AG09309 (cell line): Measurements from ENCODE around the gene C5orf58.

Source experiments
- DNase-seq: peaks from one replicate; pipeline ENCODE4 v3.0.0-alpha.2; 2010; ENCODE audit warnings: low read depth
- H3K4me3 ChIP-seq: 2 replicates; pipeline ENCODE4 v1.5.1; 2011; ENCODE audit warnings: mild to moderate bottlenecking, low read depth, low read length, moderate library complexity; ENCODE audit not compliant: control insufficient read depth
- TF ChIP-seq, protein P1 (sequence below): IDR thresholded peaks from 2 replicates; pipeline ENCODE4 v1.5.1; 2011; ENCODE audit warnings: mild to moderate bottlenecking, low read depth, low read length, inconsistent platforms; ENCODE audit not compliant: insufficient read depth, control insufficient read depth; ENCODE audit errors: missing control alignments

The C5orf58 gene

DNA sequence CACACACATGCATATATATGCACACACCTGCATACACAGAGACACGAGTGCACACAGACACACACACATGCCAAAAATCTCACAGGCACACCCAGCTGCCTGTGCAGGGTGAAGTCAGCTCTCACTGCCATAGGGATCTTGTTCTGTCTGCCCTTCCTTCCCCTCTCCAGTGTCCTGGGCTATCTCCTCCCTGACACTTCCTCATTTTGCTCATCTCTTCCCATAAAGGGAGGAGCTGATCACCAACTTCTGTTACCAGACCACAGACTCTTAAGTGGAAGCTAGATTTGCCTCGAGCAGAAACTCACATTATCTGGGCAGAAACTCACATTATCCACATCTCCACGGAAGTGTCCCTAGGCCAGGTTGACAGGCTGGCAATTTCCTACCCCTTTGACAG is 36.1 kb downstream of the C5orf58 start:
- TF ChIP-seq, protein P1, sequence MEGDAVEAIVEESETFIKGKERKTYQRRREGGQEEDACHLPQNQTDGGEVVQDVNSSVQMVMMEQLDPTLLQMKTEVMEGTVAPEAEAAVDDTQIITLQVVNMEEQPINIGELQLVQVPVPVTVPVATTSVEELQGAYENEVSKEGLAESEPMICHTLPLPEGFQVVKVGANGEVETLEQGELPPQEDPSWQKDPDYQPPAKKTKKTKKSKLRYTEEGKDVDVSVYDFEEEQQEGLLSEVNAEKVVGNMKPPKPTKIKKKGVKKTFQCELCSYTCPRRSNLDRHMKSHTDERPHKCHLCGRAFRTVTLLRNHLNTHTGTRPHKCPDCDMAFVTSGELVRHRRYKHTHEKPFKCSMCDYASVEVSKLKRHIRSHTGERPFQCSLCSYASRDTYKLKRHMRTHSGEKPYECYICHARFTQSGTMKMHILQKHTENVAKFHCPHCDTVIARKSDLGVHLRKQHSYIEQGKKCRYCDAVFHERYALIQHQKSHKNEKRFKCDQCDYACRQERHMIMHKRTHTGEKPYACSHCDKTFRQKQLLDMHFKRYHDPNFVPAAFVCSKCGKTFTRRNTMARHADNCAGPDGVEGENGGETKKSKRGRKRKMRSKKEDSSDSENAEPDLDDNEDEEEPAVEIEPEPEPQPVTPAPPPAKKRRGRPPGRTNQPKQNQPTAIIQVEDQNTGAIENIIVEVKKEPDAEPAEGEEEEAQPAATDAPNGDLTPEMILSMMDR = no peak
- DNase-seq = no peak
- no peak overlapping the region for H3K4me3 ChIP-seq

DNA sequence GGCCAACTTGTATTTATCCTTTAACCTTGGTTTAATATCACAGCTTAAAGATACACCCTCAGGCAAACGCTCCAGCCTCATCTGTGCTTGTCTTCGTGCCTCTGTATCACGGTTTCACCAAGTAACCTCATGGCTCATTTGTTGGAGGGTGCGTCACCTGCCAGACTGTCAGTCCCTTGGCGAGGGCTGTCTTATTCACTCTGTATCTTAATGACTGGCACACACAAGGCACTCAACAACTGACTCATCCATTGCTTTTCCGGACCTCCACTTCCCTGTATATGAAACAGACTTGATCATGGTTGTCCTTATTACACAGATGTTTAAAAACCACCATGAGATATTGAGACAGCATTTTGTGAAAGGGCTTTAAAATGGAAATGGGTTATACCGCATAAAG is 36.8 kb downstream of the C5orf58 start:
- TF ChIP-seq, protein P1 = no peak
- DNase-seq = no peak
- H3K4me3 ChIP-seq = no peak overlapping the region

DNA sequence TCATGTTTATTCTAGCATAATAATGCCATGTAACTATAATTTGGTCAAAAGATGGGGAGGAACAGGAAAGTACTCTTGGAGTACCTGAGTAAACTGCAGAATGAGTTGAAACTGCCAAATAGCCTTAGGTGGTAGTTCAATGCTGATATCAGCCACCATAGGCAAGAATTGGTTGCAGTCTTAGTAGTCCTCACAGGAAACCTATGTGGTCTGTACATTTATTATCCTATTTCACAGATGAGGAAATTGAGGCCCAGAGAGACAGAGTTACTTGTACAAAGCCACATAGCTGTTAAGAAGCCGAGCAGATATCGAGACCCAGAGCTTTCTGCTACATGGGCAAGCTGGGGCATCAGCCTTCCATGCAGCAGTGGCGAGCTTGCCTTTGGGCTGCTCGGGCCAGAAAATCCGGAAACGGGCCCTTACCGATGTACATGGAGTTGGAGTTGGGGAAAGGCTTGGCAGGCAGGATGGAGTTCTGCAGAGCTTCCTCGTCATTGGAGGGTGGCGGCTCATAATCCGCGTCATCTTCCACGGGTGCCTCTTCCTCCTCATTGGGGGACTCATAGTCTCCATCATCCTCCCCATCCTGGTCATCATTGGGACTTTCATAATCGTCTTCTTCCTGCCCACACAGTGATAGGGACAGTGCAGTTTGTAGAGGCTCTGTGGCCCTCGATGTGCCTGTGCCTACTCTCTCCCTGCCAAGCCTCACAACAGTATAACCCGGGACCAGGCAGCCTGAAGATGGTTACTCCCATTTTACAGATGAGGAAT is 37.7 kb downstream of the C5orf58 start:
- TF ChIP-seq, protein P1 = no peak
- no peak overlapping the region for H3K4me3 ChIP-seq
- DNase-seq = no peak

DNA sequence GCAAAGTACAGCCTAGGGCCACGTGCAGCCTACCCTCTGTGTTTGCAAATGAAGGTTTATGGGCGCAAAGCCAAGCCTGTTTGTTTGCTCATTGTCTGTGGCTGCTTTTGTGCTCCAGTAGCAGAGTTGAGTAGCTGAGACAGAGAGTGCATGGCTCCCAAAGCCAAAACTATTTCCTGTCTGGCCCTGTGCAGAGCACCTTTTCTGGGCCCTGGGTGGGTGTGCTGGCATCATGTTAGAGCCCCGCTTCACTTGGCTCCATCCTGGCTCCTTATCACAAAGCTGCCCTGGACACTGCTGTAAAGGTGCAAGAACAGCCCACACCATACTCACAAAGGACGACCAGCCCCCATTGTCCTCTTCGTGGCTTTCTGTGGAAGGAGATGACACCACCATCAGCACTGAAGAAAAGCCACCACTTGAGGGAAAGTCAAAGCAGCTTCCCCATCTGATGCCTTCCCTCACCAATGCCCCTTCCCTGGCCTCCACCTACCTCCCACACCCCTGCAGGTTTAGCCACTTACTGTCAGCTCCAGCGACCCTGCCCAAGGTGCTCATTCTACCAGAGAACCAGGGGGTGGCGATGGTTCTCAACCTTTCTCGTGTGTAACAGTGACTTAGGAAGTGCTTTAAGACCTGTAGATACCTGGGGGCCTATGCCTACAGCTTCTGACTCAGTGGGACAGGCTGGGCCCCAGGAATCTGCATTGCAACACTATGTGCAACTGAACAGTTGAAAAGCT is 41.4 kb downstream of the C5orf58 start:
- no peak for DNase-seq
- no peak overlapping the region for H3K4me3 ChIP-seq
- TF ChIP-seq, protein P1 = peak; percentile 16

DNA sequence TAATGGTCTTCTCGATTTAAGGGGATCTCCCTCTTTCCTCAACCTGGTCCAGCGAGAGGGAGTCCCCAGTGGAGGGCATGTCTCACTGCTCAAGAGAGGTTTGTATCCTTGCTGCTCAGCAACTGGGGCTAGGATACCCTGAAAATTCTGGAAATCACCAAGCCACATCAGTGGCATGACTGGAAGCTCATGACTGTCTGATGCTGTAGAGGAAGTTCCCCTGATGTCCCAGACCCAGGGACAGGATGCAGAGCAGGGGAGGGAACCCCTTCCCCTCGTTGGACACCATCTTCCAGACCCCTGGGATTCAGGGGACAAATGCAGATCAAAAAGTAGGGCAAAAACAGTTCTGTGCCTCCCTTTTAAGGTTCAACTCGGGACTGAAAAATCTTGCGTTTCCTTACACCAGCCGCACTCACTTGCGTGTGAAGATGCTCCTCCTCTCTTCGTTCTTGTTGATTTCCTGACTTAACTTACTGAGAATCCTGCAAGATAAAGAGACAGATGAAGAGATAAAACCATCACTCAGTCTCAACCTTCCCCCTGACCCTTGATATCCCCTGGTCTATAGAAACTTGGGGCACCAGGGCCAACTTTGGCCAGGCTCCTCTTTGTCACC is 42.7 kb downstream of the C5orf58 start:
- TF ChIP-seq, protein P1 = no peak
- DNase-seq = no peak
- H3K4me3 ChIP-seq = no peak overlapping the region

DNA sequence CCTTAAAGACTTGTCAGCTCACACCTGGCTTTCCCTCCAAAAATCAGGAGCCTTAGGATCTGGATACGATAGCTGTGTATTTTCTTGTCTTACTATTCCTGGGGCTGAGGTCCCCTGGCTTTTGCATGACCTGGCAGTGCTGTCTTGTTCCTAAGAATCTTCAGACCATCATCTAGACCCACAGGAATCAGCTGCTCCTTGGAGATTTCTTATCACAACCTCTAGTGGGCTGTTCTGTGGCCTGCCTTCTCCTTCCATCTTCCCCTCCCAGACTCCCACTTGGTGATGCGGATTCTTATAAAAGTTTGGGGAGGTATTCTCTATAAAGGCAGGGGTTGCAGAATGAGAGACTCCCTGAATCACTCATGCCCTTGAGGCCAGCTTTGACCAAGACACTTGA is 43.4 kb downstream of the C5orf58 start:
- TF ChIP-seq, protein P1 = no peak
- no peak overlapping the region for H3K4me3 ChIP-seq
- DNase-seq = no peak
